ENCODE measurements around the gene PIH1D1.
"Not testable (repeated sequence)": the region's sequence is repeated elsewhere in the genome, so short reads cannot be mapped to it uniquely, and the experiment has no call there.

The PIH1D1 gene

DNA sequence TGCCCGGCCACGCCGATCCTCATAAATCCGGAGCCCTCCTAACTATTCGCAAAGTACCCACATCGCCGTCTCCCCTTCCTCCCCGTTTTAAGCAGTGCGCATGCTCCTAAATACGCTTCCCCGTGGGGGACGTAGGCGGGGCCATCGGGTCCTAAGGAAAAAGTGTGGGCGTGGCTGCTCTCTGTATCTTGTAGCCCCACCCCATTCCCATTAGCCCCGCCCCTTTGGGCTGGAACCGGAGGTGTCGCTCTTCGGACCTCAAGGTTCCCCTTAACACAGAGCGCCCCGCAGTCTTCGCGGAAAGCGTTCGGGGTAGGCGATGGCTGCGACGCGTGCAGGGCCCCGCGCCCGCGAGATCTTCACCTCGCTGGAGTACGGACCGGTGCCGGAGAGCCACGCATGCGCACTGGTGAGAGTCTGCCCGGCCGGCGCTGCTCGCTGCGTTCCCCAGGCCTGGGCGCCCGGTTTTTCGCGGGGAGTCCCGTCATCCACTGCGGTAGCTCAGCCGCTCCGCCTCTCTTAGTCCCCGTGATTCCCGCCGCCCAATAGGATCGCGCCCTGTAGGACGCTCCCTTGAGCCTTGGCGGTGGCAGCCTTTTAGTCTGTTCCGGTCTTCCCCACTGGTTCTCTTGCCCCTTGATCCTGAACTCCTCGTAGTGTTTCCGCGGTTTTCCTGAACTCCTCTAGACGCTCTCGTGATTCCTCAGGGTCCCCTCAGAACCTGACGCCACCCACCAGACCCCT lies 1.6 kb upstream of the PIH1D1 start, which contains the start of gene ALDH16A1:
ALDH16A1 (plus strand) TSS at position 213 of the 744 bp plus-strand sequence; CDS start at position 320, 107 bp downstream.
- peak; percentile 99 for DNase-seq

DNA sequence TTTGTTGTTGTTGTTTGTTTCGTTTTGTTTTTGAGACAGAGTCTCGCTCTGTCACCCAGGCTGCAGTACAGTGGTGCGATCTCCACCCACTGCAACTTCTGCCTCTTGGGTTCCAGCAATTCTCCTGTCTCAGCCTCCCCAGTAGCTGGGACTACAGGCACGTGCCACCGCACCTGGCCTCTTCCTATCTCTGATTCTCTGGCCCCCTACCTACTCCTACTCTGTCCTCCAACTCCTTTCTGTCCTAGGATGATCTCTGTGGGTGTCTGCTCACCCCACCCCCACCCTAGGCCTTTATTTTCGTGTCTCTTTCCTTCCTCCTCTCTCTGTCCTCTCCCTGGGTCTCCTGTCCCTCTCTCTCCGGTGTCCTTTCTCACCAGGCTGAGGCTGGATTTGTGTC lies 1.2 kb downstream of the PIH1D1 start:
- no peak for DNase-seq

DNA sequence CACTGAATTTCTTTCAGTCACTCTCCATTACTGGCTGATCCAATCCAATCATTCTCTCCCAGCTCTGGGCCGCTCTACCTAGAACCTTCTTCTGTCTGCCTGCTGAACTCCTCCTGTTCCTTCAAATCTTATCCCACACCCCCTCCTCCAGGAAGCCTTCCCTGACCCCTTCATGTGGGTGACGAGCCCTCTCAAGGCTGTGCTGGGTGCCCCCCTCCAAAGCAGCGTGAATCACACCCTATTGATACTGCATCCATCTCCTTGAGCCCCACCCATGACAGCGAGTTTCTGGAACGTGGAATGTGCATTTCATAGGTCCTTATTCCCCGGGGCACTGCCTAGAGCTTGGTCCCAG lies 3.2 kb downstream of the PIH1D1 start:
- no peak for DNase-seq

DNA sequence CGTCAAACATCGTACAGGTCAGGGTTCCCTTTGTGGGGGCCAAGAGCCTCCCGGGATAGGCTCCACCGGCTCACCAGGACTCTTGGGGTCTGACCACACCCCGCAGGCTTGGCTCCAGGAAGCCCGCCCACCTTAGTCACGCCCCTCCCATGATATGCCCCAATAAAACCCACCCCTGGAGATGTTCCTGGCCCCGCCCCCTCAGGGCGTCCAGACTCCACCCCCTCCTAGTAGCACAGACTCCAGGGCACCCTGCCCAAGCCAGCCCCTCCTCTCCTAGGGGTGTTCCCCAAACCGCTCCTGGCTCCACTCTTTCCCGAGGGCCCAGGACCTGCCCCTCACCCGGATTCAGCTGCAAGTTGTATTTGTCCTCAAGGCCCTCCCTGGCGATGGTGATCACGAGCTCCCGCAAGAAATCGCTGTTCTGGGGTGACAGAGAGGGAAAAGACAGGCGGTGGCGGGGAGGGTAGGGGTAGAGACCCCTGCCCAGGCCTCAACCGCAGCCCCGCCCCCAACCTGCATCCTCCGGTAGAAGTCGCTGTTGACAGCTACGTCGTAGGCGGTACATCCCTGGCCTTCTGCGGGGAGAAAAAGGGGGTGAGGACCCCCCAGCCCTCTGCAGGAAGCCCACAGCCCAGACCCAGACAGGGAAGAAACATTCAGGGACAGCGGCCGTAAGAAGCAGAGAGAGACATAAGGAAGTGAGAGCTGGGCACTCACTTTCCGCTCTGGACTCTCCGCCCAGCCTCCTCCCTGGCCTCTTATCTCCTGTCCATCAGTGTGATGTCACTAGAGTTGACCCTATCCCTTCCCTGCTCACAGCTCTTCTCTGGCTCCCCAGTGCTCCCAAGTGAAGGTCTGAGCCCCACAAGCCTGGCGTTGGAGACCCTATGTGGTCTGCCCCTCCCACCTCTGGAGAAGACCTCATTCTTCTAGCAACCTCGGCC lies 3.9 kb downstream of the PIH1D1 start:
- peak; percentile 84 for DNase-seq

DNA sequence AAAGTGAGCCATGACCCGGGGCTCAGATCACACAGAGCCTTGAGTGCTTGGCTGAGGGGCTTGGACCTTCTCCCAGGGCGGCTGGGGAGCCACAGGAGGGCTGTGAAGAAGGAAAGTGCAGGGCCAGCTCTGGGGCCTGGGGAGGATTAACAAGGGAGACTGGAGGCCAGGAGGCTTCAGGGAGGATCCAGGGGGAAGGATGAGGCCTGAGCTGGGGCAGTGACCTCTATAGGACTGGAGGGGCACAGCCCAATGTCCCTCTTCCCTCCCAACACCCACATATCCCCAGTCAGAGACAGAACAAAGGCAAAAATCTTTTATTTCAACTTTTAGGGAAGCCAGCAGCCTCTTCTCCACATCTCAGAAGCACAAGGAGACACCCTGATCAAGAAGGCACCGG lies 5.6 kb downstream of the PIH1D1 start:
- no peak for DNase-seq

DNA sequence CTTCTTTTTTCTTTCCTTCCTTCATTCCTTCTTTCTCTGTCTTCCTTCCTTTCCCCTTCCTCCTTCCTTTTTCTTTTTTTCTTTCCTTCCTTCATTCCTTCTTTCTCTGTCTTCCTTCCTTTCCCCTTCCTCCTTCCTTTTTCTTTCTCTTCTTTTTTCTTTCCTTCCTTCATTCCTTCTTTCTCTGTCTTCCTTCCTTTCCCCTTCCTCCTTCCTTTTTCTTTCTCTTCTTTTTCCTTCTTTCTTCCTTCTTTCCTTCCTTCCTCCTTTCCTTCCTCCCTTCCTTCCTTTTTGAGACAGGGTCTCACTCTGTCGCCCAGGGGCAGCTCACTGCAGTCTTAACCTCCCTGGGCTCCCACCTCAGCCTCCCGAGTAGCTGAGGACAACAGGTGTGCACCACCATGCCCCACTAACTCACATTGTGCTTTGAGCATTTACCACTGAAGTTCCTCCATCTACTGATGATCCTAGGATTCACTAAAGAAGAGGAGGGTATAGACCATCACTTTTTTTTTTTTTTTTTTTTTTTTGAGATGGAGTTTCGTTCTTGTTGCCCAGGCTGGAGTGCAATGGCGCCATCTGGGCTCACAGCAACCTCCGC lies 7.4 kb downstream of the PIH1D1 start:
- DNase-seq = not testable (repeated sequence)

DNA sequence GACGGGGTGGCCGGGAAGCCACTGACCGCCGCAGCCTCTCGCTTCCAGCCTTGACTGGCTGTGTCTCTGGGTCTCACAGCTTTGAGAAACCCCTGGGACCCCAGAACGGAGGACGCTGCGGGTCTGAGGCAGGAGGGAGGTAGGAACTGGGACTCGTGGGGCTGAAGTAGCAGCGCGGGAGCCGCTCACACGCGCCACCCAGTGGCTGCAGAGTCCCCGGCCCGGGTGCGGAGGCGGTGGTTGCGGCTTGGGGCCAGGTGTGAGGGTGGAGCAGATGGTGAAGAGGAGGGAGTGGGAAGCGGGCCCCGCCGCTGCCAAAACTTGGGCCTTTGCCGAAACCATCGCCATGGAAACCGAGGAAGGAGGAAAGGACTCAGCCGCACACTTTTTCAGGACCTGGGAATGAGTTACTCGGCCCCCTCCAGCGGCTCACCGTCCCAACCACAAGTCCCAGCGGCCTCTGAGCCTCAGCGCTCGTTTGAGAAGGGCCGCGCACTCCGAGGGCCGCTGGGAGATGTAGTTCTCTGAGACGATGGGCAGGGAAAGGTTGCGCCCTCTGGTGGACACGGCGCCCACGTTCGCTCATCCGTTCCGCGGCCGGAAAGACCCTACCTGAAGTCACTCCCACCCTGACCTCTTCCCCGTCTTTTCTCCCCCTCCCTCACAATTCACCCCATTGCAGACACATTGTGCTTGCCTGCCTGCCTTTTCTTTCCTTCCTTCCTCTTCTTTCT lies 8.1 kb downstream of the PIH1D1 start:
- DNase-seq = peak; percentile 98

DNA sequence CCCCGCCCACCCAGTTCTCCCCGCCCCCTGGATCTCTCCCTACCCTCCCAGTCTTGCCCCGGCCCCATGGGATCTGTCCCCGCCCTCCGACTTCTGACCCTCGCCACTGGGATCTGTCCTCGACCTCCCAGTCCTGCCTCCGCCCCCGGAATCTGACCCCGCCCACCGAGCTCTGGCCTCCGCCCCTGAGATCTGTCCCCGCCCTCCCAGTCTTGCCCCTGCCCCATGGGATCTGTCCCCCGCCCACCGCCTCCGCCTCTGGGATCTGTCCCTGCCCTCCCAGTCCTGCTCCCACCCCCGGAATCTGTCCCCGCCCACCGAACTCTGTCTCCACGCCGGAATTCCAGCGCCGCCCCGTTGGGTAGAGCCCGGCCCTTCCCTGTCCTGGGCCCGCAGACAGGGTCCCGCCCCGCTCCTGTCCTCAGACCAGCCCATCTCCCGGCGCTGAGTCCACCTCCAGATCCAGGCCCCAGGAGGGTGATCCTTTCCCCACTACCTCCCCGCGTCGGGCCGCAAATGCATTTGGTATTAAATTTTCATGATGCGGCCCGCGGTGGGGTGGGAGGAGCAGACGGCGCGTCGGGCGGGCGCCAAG lies 8.7 kb downstream of the PIH1D1 start:
- peak; percentile 73 for DNase-seq

DNA sequence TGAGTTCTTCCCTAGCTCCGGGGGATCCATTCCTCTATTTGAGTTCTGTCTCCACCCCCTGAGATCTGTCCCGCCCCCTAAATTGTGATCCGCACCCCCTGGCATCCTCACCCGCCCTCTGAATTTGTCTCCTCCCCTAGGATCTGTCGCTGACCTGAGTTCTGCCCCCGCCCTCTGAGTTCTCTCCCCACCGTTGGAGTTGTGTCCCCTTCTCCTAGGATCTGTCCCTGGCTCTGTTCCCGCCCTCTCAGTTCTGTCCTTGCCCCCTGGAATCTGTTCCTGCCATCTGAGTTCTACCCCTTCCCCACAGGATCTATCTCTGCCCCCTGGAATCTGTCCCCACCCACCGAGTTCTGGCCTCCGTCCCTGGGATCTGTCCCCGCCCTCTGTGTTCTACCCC lies 9.3 kb downstream of the PIH1D1 start:
- DNase-seq = no peak

DNA sequence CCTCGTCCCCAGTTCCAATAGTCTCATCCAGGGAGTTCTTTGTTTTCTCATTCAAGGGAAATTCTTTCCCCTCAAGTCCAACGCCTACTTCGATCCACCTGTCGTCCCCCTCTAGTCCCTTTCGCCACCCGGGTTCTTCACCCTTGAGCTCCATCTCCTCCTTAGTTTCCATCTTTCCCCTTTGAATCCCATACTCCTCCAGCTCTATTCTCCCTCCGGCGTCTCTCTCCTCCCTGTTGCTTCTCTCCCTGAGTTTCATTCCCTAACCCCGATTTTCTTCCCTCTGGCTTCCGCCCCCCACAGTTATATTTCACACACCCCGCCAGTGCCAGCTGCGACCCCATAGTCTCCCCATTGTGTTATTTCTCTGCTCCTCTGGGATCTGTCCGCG lies 9.7 kb downstream of the PIH1D1 start:
- DNase-seq = no peak

DNA sequence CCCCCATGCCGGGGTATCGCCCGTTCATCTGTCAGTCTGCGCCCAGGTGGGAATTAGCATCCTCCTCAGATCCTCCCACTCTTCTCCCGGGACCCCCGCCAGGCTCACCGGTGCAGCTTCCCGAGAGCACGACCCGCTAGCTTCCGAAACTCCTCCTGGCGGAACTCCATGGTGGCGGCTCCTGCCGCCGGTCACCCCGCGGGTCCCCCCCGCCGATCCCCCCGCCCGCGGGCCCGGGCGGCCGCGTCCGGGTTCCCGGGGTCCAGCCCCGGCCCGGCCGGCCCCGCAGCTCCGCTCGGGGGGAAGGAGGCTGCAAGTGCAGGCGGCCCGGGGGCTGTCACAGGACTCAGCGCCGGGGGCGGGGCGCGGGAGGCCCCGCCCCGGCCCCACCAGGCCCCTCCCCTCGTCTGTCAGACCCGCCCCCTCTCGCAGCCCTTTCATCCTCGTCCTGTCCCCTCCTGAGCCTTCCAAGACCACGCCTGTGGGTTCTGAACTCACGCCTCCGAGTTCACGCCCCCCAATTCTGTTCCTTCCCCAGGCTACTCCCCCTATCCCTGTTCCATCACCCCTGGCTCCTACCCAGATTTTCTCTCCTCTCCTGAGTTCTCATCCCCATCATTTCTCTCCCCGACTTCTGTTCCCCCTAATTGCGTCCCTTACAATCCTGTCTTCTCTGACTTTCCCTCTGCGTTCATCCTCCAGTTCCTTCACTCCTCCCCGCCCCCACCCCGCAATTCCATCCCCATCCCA lies 10.2 kb downstream of the PIH1D1 start, which contains the start of gene SLC17A7:
SLC17A7 (minus strand) TSS at position 318 of the 750 bp plus-strand sequence; CDS start at position 170, 148 bp downstream.
- DNase-seq = peak; percentile 67

DNA sequence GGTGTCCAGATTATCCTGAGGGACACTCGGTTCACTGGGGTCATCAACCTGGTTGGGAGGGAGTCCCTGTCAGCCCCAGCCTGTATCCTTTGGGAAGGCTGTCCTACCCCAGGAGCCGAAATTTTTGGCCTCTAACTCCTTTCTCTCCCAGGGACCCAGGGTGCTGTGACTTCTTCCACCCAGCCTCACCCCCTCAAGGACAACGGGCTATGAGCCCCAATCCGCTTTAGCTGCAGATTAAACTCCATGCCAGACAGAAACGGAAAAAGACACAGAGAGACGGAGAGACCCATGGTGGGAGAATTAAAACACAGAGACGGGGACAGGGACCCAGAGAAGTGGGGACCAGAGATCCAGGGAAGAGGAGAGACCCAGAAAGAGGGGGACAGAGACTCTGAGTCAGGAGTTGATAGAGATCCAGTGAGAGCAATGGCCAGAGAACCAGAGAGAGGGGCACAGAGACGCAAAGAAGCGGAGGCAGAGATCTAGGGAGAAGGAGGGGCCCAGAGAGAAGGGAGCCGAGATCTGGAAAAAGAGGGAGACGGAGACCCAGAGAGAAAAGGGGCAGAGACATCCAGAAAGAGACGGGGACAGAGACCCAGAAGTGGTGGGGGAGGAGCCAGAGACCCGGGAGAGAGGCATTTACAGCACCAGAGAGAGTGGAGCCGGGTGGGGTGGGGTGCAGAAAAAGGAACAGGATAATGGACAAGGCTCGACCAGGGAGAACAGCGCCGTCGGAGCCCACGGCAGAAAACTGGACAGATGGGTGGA lies 11.0 kb downstream of the PIH1D1 start:
- DNase-seq = no peak

DNA sequence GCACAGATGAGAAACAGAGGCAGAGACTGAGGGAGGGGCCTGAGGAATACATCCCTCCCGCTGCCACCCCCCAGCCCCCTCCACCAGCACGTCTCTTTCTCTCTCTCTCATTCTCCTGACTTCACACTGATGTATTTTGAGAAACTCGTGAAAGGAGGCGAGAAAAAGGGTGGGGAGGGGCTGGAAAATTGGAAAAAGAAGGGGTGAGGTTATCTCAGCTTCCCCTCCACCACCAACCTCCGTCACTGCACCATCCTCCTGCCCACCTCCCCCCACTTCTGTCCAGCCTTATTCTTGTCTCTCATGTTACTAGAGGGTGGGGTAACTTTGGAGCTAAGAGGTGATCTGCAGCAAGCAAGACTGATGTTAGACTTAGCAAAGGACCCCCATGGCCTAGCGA lies 11.8 kb downstream of the PIH1D1 start:
- DNase-seq = no peak

DNA sequence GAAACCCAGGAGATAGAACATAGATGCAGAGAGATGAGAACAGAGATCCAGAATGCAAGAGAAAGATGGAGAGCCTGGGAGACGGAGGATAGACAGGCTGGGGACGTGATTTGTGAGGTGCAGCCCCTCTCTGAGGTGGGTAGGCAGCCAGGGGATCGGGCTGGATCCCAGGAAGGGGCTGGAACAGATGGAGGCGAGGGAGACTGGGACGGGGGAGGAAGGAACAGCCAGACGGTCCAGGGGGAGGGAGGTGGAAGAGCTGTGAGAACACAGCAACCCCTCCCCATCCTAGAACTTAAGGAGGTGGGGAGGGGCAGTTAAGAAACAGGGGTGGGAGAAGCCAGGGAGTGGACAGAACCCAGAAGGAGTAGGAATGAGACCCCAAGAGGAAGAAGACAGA lies 13.4 kb downstream of the PIH1D1 start:
- no peak for DNase-seq

DNA sequence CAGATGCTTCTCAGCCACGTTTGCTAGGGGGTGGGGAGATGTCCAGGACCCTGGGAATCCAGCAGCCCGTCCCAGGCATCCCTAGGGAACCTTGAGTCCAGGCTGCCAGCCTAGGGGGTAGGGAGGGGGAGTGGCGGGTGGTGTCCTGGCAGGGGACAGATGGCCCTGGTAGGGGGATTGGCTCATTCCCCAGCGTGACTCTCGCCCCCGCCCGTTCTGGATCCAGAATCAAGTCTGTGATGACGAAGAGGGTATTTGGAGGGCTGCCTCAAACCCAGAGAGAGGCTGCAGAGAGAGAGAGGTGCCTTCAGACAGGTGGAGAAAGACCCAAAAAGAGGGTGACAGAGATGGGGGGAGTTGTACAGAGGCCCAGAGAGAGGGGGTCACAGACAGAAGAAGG lies 14.4 kb downstream of the PIH1D1 start:
- DNase-seq = no peak

DNA sequence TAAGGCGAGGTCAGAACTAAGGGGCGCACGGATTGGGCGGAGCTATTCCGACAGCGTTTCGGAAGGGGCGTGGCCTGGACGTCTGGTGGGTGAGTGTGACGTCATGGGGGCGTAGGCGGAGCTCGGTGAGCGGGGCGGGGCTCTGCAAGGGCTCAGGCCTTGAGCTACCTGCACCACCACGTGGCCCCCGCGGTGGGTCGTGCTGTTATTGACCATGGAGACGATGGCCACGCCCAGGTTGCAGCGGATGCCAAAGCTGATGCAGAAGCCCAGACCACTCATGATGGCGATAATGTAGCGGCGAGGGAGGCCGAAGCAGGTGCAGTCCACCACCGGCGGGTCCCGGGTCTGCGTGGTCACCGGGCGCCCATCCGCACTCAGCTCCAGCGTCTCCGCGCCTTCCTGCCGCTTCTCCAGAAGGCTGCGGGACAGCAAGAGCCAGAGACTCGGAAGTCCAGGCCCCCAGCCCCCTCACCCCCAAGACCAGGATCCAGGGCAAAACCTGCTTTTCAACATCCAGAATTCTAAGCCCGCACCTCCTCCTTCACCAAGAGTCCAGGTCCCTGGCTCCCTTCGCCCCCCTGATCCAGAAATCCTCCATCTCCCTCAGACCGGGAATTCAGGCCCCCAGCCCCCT lies 15.1 kb downstream of the PIH1D1 start:
- DNase-seq = peak; percentile 77

DNA sequence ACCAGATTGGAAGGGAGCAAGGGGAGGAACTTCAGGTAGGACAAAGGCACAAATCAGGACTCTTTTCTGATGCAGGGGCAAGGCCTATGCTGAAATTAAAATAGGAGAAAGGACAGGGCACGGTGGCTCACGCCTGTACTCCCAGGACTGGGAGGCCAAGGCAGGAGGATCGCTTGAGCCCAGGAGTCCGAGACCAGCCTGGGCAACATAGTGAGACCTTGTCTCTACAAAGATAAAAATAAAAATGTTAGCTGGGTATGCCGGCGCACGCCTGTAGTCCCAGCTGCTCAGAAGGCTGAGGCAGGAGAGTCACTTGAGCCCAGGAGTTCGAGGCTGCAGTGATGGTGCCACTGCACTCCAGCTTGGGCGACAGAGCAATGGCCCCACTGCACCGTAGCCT lies 15.9 kb downstream of the PIH1D1 start:
- DNase-seq = no peak

DNA sequence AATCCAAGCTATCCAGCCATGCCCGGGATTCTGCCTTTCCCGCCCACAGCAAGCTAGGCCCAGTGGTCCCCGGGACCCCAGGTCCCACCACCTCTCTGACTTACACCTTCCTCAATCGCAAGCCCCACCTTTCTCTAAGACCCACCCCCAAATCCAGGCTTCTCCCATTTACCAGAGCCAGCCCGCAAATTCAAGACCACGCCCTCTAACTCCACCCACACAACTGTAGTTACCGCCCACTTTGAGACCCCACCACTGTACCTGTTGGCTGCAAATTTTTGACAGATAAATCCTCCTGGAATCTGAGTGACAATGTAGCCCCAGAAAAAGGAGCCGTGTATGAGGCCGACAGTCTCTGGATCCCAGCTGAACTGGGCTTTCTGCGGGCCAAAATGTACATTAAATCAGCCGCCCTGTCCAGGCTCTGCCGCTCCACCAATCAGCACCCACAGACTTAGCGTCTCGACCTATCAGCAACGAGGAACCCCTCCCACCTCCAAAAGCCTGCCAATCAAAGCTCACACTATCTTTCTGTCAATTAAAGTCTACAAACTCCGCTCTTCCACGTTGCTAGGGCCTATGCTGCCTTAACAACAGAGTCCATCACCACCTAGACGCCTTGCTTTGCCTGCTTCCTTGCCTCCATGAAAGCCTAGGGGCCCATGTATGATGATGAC lies 16.6 kb downstream of the PIH1D1 start:
- DNase-seq = no peak

DNA sequence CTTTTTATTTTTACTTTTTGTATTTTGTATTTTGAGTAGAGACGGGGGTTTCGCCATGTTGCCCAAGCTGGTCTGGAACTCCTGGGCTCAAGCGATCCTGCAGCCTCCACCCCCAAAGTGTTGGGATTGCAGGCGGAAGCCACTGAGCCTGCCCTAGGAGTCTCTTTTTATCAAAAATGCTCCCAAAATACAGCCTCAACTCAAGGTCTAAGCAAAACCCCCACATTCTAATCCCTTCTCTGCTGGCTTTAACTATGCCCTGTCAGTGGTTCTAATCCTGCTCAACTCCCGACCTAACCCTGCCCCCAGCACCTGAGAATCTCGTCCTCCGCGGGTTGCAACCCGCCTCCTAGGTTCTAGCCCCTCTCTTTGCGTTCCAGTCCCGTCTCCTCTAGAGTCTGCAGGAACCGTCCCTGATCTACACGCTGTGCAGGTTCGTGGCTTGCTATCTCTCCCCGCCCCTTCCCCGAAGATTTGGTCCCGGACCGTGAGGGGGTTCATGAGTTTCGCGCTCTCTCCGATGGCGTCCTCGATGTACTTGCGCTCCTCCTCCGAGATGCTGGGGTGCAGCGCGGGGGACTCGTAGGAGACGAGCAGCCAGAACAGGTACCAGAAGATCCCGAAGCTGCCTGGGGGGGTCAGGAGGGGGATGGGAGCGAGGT lies 18.2 kb downstream of the PIH1D1 start:
- no peak for DNase-seq
